Neural crest cell (in vitro differentiated cells): ENCODE results near the gene PPARA. TPM values are rescaled to one million over a fixed set of nuclear protein-coding genes. Genes with fewer than 3 reads are reported as not detected.
A peak's percentile ranks its signal among the peaks of the same experiment; 100 is the strongest.

Experiments
- DNase-seq: peaks from one replicate; pipeline ENCODE4 v3.0.0; 2021; ENCODE audit warnings: low read depth, mixed read lengths, low spot score
- H3K27ac Mint-ChIP-seq: one replicate; pipeline ENCODE4 v1.8.0; 2021; ENCODE audit warnings: mild to moderate bottlenecking, mixed read lengths; ENCODE audit not compliant: unreplicated experiment
- H3K27me3 Mint-ChIP-seq: 2 replicates; pipeline ENCODE4 v1.8.0; 2021; ENCODE audit warnings: low read depth, mild to moderate bottlenecking, mixed read lengths
- H3K36me3 Mint-ChIP-seq: 2 replicates; pipeline ENCODE4 v1.8.0; 2021; ENCODE audit warnings: low read depth, mild to moderate bottlenecking, mixed read lengths
- H3K4me1 Mint-ChIP-seq: 2 replicates; pipeline ENCODE4 v1.8.0; 2021; ENCODE audit warnings: mixed read lengths
- H3K4me3 Mint-ChIP-seq: one replicate; pipeline ENCODE4 v1.8.0; 2021; ENCODE audit warnings: mild to moderate bottlenecking, mixed read lengths
- H3K9me3 Mint-ChIP-seq: 2 replicates; pipeline ENCODE4 v1.8.0; 2021; ENCODE audit warnings: mixed read lengths
- CTCF ChIP-seq: fragments of 200-600 bp; sonication (generic); conservative IDR thresholded peaks from 2 replicates; pipeline ENCODE4 v1.5.0; 2021; ENCODE audit warnings: antibody characterized with exemption, mild to moderate bottlenecking
- total RNA-seq: library from RNA; stranded (reverse); gene quantifications from 2 replicates; pipeline ENCODE4 v1.2.1, GENCODE V29; 2021

PPARA gene
- total RNA-seq, 1 donor from 2014 or later, result 15.6 TPM

GRCh38 chr22:46292732-46293131 lies 142.4 kb downstream of the PPARA start:
- Mint-ChIP-seq H3K36me3 (peaks cover 6% of the 10 kb centered on the region), H3K9me3 (no peaks in the 10 kb centered on the region), H3K4me1 (peaks cover 22% of the 10 kb centered on the region), H3K27ac (no peak overlapping the region), H3K4me3 (peak overlapping the region; percentile 15), H3K27me3 (no peaks in the 10 kb centered on the region)
- no peak for TF ChIP-seq CTCF
- DNase-seq, result no peak

Other genes with a start within 250 kb of the PPARA start
- gene WNT7B, start 173.4 kb upstream of the PPARA start, total RNA-seq, result 12.6 and 14.2 TPM in 2 replicates
- 11.1 and 11.7 TPM in 2 replicates for gene CDPF1, start 99.8 kb downstream of the PPARA start, total RNA-seq
- 0.02 TPM in 1 of 2 replicates, not detected in the other for gene PKDREJ, start 112.8 kb downstream of the PPARA start, total RNA-seq
- gene TTC38, start 117.5 kb downstream of the PPARA start, total RNA-seq, result 34.8 and 39.6 TPM in 2 replicates
- gene GTSE1, start 146.3 kb downstream of the PPARA start, total RNA-seq, result 67.6 and 69.2 TPM in 2 replicates
- gene TRMU, start 185.2 kb downstream of the PPARA start, total RNA-seq, result 86.4 and 87.0 TPM in 2 replicates